SK-N-SH treated with all-trans-retinoic acid at 6 μM for 48 hours (cell line): ENCODE measurements around the gene HSPB6.

Experiments used
- ATAC-seq: fragments of 200-7000 bp; cut with Tn5 transposase; 3 replicates; pipeline ENCODE4 v1.9.1; 2020; ENCODE audit warnings: mild to moderate bottlenecking, moderate library complexity
- ARNTL ChIP-seq: fragments of 450-650 bp; formaldehyde crosslinking; IDR thresholded peaks from 2 replicates; pipeline ENCODE4 v1.5.0; 2020; ENCODE audit warnings: low read depth, mild to moderate bottlenecking, moderate library complexity, borderline replicate concordance
- BACH2 ChIP-seq: fragments of 250-450 bp; sonication (Bioruptor Pico); IDR thresholded peaks from 2 replicates; pipeline ENCODE4 v1.9.0; 2021; ENCODE audit warnings: mild to moderate bottlenecking, borderline replicate concordance
- CSDC2 ChIP-seq: fragments of 250-450 bp; sonication (Bioruptor Pico); IDR thresholded peaks from 2 replicates; pipeline ENCODE4 v1.5.0; 2020; ENCODE audit warnings: mild to moderate bottlenecking, moderate library complexity
- ESRRG ChIP-seq: fragments of 250-450 bp; sonication (Bioruptor Pico); IDR thresholded peaks from 2 replicates; pipeline ENCODE4 v1.6.1; 2021; ENCODE audit warnings: mild to moderate bottlenecking
- GLIS3 ChIP-seq: fragments of 250-450 bp; sonication (Bioruptor Pico); IDR thresholded peaks from 2 replicates; pipeline ENCODE4 v1.5.0; 2020; ENCODE audit warnings: mild to moderate bottlenecking, moderate library complexity
- ISL1 ChIP-seq: fragments of 250-450 bp; sonication (Bioruptor Pico); IDR thresholded peaks from 2 replicates; pipeline ENCODE4 v2.1.2; 2022; ENCODE audit warnings: mild to moderate bottlenecking, moderate library complexity
- PPARA ChIP-seq: fragments of 250-450 bp; sonication (Bioruptor Pico); IDR thresholded peaks from 2 replicates; pipeline ENCODE4 v1.5.0; 2020; ENCODE audit warnings: mild to moderate bottlenecking, borderline replicate concordance
- RARB ChIP-seq: fragments of 250-450 bp; sonication (Bioruptor Pico); IDR thresholded peaks from 2 replicates; pipeline ENCODE4 v1.8.0; 2021; ENCODE audit warnings: mild to moderate bottlenecking, moderate library complexity
- TOX ChIP-seq: fragments of 250-450 bp; sonication (Bioruptor Pico); IDR thresholded peaks from 2 replicates; pipeline ENCODE4 v1.8.0; 2021; ENCODE audit warnings: mild to moderate bottlenecking, moderate library complexity, borderline replicate concordance
- ZC3H10 ChIP-seq: fragments of 250-450 bp; sonication (Bioruptor Pico); IDR thresholded peaks from 2 replicates; pipeline ENCODE4 v1.5.1; 2021; ENCODE audit warnings: mild to moderate bottlenecking, moderate library complexity
- ZFP3 ChIP-seq: fragments of 250-450 bp; sonication (Bioruptor Pico); IDR thresholded peaks from 2 replicates; pipeline ENCODE4 v1.5.0; 2020; ENCODE audit warnings: mild to moderate bottlenecking, moderate library complexity
- ZFP30 ChIP-seq: fragments of 450-650 bp; formaldehyde crosslinking; IDR thresholded peaks from 2 replicates; pipeline ENCODE4 v1.5.0; 2022; ENCODE audit warnings: mild to moderate bottlenecking, moderate library complexity
- ZNF565 ChIP-seq: fragments of 450-650 bp; formaldehyde crosslinking; conservative IDR thresholded peaks from 2 replicates; pipeline ENCODE4 v1.5.0; 2020; ENCODE audit warnings: low read depth, mild to moderate bottlenecking, moderate library complexity
- ZNF70 ChIP-seq: fragments of 450-650 bp; formaldehyde crosslinking; IDR thresholded peaks from 2 replicates; pipeline ENCODE4 v1.5.0; 2020; ENCODE audit warnings: mild to moderate bottlenecking, moderate library complexity
- ZNF8 ChIP-seq: fragments of 450-650 bp; formaldehyde crosslinking; IDR thresholded peaks from 2 replicates; pipeline ENCODE4 v1.5.0; 2020; ENCODE audit warnings: mild to moderate bottlenecking, moderate library complexity
- TF ChIP-seq, protein P1 (sequence below): fragments of 250-450 bp; sonication (Bioruptor Pico); IDR thresholded peaks from 2 replicates; pipeline ENCODE4 v1.5.1; 2021; ENCODE audit warnings: mild to moderate bottlenecking, moderate library complexity
- TF ChIP-seq, protein P2 (sequence below): fragments of 250-450 bp; sonication (Bioruptor Pico); IDR thresholded peaks from 2 replicates; pipeline ENCODE4 v1.8.0; 2021; ENCODE audit warnings: low read depth, mild to moderate bottlenecking, moderate library complexity, borderline replicate concordance
- TF ChIP-seq, protein P3 (sequence below): fragments of 250-450 bp; sonication (Bioruptor Pico); IDR thresholded peaks from 2 replicates; pipeline ENCODE4 v1.5.1; 2020; ENCODE audit warnings: low read depth, mild to moderate bottlenecking, moderate library complexity
- TF ChIP-seq, protein P4 (sequence below): fragments of 250-450 bp; sonication (Bioruptor Pico); IDR thresholded peaks from 2 replicates; pipeline ENCODE4 v1.8.0; 2020; ENCODE audit warnings: mild to moderate bottlenecking, moderate library complexity, borderline replicate concordance
- TF ChIP-seq, protein P5 (sequence below): fragments of 250-450 bp; sonication (Bioruptor Pico); IDR thresholded peaks from 2 replicates; pipeline ENCODE4 v1.5.0; 2020; ENCODE audit warnings: mild to moderate bottlenecking, moderate library complexity

The HSPB6 gene

DNA sequence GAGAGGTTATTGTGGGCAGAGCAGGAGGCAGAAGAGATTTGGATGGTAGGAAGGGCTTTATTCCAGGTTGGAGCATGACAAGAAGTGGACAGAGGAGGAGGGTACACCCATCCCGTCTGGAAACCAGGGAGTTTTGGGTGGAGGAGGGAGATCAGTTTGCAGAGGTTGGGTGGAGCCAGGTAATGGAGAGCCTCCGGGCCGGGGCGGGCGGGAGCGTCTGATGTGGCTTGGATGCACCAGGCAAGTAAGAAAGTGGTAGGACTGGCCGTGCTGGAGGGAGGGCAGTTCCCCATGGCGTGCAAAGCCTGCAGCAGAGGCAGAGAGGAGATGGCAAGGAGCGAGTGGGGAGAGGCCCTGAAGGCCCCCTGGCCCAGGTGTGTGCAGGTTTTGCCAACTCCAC is 25.5 kb downstream of the HSPB6 start:
- TF ChIP-seq ZNF8 (no peak), ZNF70 (no peak), ZFP30 (CRISPR knock-in tag) (no peak), GLIS3 (CRISPR knock-in tag) (no peak), ISL1 (CRISPR knock-in tag) (no peak), CSDC2 (CRISPR knock-in tag) (no peak), ZC3H10 (CRISPR knock-in tag) (no peak), ARNTL (CRISPR knock-in tag) (no peak), TOX (CRISPR knock-in tag) (no peak), BACH2 (CRISPR knock-in tag) (no peak)
- TF ChIP-seq, protein P1, sequence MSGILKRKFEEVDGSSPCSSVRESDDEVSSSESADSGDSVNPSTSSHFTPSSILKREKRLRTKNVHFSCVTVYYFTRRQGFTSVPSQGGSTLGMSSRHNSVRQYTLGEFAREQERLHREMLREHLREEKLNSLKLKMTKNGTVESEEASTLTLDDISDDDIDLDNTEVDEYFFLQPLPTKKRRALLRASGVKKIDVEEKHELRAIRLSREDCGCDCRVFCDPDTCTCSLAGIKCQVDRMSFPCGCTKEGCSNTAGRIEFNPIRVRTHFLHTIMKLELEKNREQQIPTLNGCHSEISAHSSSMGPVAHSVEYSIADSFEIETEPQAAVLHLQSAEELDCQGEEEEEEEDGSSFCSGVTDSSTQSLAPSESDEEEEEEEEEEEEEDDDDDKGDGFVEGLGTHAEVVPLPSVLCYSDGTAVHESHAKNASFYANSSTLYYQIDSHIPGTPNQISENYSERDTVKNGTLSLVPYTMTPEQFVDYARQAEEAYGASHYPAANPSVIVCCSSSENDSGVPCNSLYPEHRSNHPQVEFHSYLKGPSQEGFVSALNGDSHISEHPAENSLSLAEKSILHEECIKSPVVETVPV (CRISPR knock-in tag) = no peak
- TF ChIP-seq, protein P2, sequence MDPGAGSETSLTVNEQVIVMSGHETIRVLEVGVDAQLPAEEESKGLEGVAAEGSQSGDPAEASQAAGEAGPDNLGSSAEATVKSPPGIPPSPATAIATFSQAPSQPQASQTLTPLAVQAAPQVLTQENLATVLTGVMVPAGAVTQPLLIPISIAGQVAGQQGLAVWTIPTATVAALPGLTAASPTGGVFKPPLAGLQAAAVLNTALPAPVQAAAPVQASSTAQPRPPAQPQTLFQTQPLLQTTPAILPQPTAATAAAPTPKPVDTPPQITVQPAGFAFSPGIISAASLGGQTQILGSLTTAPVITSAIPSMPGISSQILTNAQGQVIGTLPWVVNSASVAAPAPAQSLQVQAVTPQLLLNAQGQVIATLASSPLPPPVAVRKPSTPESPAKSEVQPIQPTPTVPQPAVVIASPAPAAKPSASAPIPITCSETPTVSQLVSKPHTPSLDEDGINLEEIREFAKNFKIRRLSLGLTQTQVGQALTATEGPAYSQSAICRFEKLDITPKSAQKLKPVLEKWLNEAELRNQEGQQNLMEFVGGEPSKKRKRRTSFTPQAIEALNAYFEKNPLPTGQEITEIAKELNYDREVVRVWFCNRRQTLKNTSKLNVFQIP (CRISPR knock-in tag) = no peak
- ATAC-seq = no peak

DNA sequence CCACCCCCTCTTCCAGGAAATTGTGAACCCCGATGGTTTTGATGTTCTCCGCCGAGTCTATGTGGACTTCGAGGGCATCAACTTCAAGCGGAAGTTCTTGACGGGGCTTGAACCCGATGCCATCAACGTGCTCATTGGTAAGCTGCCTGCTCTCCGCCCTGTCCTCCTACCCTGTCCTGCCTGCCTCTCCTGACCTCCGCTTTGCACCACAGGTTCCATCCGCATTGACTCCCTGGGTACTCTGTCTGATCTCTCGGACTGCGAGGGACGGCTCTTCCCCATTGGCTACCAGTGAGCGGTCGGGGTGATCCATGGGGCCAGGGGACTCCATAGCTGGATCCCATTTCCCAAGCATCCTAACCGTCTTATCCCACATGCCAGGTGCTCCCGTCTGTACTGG is 26.5 kb downstream of the HSPB6 start:
- no peak for ATAC-seq
- TF ChIP-seq, protein P3, sequence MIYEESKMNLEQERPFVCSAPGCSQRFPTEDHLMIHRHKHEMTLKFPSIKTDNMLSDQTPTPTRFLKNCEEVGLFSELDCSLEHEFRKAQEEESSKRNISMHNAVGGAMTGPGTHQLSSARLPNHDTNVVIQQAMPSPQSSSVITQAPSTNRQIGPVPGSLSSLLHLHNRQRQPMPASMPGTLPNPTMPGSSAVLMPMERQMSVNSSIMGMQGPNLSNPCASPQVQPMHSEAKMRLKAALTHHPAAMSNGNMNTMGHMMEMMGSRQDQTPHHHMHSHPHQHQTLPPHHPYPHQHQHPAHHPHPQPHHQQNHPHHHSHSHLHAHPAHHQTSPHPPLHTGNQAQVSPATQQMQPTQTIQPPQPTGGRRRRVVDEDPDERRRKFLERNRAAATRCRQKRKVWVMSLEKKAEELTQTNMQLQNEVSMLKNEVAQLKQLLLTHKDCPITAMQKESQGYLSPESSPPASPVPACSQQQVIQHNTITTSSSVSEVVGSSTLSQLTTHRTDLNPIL (CRISPR knock-in tag) = no peak
- no peak for TF ChIP-seq GLIS3 (CRISPR knock-in tag)
- TF ChIP-seq ZNF70 = no peak
- TF ChIP-seq PPARA (CRISPR knock-in tag) = no peak
- TF ChIP-seq ZFP30 (CRISPR knock-in tag) = no peak
- TF ChIP-seq ARNTL (CRISPR knock-in tag) = no peak
- TF ChIP-seq ZNF8 = no peak

DNA sequence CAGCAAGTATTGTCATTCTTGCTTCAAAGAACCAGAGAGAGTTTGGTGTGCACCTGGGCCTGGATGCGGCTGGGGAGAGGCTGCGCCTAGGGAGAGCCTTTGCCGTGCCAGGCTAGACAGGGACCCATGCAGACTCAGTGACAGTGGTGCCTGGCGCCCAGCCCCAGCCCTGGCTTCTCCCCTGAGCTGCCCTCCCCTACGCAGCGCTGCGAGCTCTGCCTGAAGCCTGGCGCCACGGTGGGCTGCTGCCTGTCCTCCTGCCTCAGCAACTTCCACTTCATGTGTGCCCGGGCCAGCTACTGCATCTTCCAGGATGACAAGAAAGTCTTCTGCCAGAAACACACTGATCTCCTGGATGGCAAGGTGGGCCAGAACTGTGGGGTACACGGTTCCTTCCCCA is 27.1 kb downstream of the HSPB6 start:
- TF ChIP-seq ZFP30 (CRISPR knock-in tag) (no peak), ZNF565 (CRISPR knock-in tag) (no peak), PPARA (CRISPR knock-in tag) (no peak), CSDC2 (CRISPR knock-in tag) (no peak), ZNF70 (no peak), ZFP3 (no peak), BACH2 (CRISPR knock-in tag) (no peak), TOX (CRISPR knock-in tag) (no peak), ISL1 (CRISPR knock-in tag) (no peak), GLIS3 (CRISPR knock-in tag) (no peak), ZC3H10 (CRISPR knock-in tag) (no peak), ESRRG (CRISPR knock-in tag) (no peak), RARB (CRISPR knock-in tag) (no peak), ARNTL (CRISPR knock-in tag) (no peak)
- TF ChIP-seq, protein P4, sequence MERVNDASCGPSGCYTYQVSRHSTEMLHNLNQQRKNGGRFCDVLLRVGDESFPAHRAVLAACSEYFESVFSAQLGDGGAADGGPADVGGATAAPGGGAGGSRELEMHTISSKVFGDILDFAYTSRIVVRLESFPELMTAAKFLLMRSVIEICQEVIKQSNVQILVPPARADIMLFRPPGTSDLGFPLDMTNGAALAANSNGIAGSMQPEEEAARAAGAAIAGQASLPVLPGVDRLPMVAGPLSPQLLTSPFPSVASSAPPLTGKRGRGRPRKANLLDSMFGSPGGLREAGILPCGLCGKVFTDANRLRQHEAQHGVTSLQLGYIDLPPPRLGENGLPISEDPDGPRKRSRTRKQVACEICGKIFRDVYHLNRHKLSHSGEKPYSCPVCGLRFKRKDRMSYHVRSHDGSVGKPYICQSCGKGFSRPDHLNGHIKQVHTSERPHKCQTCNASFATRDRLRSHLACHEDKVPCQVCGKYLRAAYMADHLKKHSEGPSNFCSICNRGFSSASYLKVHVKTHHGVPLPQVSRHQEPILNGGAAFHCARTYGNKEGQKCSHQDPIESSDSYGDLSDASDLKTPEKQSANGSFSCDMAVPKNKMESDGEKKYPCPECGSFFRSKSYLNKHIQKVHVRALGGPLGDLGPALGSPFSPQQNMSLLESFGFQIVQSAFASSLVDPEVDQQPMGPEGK (CRISPR knock-in tag) = no peak
- TF ChIP-seq, protein P1 (CRISPR knock-in tag) = no peak
- TF ChIP-seq, protein P3 (CRISPR knock-in tag) = no peak
- TF ChIP-seq, protein P5, sequence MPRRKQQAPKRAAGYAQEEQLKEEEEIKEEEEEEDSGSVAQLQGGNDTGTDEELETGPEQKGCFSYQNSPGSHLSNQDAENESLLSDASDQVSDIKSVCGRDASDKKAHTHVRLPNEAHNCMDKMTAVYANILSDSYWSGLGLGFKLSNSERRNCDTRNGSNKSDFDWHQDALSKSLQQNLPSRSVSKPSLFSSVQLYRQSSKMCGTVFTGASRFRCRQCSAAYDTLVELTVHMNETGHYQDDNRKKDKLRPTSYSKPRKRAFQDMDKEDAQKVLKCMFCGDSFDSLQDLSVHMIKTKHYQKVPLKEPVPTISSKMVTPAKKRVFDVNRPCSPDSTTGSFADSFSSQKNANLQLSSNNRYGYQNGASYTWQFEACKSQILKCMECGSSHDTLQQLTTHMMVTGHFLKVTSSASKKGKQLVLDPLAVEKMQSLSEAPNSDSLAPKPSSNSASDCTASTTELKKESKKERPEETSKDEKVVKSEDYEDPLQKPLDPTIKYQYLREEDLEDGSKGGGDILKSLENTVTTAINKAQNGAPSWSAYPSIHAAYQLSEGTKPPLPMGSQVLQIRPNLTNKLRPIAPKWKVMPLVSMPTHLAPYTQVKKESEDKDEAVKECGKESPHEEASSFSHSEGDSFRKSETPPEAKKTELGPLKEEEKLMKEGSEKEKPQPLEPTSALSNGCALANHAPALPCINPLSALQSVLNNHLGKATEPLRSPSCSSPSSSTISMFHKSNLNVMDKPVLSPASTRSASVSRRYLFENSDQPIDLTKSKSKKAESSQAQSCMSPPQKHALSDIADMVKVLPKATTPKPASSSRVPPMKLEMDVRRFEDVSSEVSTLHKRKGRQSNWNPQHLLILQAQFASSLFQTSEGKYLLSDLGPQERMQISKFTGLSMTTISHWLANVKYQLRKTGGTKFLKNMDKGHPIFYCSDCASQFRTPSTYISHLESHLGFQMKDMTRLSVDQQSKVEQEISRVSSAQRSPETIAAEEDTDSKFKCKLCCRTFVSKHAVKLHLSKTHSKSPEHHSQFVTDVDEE (CRISPR knock-in tag) = no peak
- TF ChIP-seq, protein P2 (CRISPR knock-in tag) = no peak
- ATAC-seq = no peak
